ENCODE data around the gene GLS. TPM values are rescaled to one million over a fixed set of nuclear protein-coding genes. Genes with fewer than 3 reads are reported as not detected.

The GLS gene
- total RNA-seq, 4 donors from 2014 or later = 60.6 to 128 (median 75.7) TPM

GRCh38 chr2:190981733-190982132 lies 101.1 kb downstream of the GLS start:
- no peak overlapping the region for H3K27ac ChIP-seq
- no peak overlapping the region for H3K4me3 ChIP-seq
- H3K9me3 ChIP-seq = no peaks in the 10 kb centered on the region
- no peak for TF ChIP-seq POLR2A (IDR thresholded peaks at IDR 0.05)
- no peak for TF ChIP-seq POLR2AphosphoS5 (IDR thresholded peaks at IDR 0.05)
- TF ChIP-seq EP300 (IDR thresholded peaks at IDR 0.05) = no peak
- TF ChIP-seq, protein P1, sequence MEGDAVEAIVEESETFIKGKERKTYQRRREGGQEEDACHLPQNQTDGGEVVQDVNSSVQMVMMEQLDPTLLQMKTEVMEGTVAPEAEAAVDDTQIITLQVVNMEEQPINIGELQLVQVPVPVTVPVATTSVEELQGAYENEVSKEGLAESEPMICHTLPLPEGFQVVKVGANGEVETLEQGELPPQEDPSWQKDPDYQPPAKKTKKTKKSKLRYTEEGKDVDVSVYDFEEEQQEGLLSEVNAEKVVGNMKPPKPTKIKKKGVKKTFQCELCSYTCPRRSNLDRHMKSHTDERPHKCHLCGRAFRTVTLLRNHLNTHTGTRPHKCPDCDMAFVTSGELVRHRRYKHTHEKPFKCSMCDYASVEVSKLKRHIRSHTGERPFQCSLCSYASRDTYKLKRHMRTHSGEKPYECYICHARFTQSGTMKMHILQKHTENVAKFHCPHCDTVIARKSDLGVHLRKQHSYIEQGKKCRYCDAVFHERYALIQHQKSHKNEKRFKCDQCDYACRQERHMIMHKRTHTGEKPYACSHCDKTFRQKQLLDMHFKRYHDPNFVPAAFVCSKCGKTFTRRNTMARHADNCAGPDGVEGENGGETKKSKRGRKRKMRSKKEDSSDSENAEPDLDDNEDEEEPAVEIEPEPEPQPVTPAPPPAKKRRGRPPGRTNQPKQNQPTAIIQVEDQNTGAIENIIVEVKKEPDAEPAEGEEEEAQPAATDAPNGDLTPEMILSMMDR (IDR thresholded peaks at IDR 0.05) = no peak
- WGBS = 87% methylated on average over 1 of the region's 1 CpG
- DNase-seq (ENCODE audit: low spot score in 2 of 2) = no peak
- no peaks in the 10 kb centered on the region for H3K4me1 ChIP-seq
- H3K27me3 ChIP-seq = no peaks in the 10 kb centered on the region
- peaks cover 97% of the 10 kb centered on the region for H3K36me3 ChIP-seq

- DNase-seq (ENCODE audit: low spot score in 2 of 2) = no peak
- TF ChIP-seq, protein P1 (IDR thresholded peaks at IDR 0.05) = no peak
- no peak for TF ChIP-seq POLR2A (IDR thresholded peaks at IDR 0.05)
- no peak for TF ChIP-seq EP300 (IDR thresholded peaks at IDR 0.05)
- TF ChIP-seq POLR2AphosphoS5 (IDR thresholded peaks at IDR 0.05) = no peak
- H3K36me3 ChIP-seq = peaks cover 97% of the 10 kb centered on the region
- no peak overlapping the region for H3K27ac ChIP-seq
- no peaks in the 10 kb centered on the region for H3K4me1 ChIP-seq
- H3K27me3 ChIP-seq = no peaks in the 10 kb centered on the region
- 88% methylated on average over 8 of the region's 8 CpGs for whole genome bisulfite sequencing
- no peak overlapping the region for H3K4me3 ChIP-seq
- no peaks in the 10 kb centered on the region for H3K9me3 ChIP-seq
These were observed 101.8 kb downstream of the GLS start for GRCh38 chr2:190982262-190983034.

DNA sequence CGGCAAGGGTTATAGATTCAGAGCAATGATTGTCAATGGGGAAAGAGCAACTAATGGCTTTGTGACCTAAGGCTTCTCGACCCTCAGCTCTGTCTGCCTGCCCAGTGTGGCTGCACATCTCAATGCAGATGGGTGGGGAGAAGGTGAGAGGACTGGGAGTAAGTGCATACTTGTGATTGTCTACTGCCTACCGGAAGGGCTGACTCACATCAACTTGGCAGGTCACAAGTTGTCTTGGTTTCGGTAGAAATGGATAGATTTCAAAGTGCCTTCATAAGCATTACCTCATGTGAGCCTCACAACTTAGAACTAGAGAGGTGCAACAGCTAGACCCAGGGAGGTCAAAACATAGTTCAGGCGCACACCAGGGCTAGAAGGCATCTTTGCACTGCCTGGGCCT lies 104.0 kb downstream of the GLS start:
- H3K27me3 ChIP-seq = no peaks in the 10 kb centered on the region
- no peak overlapping the region for H3K4me3 ChIP-seq
- H3K9me3 ChIP-seq = no peaks in the 10 kb centered on the region
- DNase-seq (ENCODE audit: low spot score in 2 of 2) = no peak
- TF ChIP-seq EP300 (IDR thresholded peaks at IDR 0.05) (no peak), POLR2AphosphoS5 (IDR thresholded peaks at IDR 0.05) (no peak), POLR2A (IDR thresholded peaks at IDR 0.05) (no peak)
- TF ChIP-seq, protein P1 (IDR thresholded peaks at IDR 0.05) = no peak
- peaks cover 100% of the 10 kb centered on the region for H3K36me3 ChIP-seq
- no peaks in the 10 kb centered on the region for H3K4me1 ChIP-seq
- no peak overlapping the region for H3K27ac ChIP-seq
- 81% methylated on average over 5 of the region's 5 CpGs for WGBS

- Histone ChIP-seq H3K9me3 (no peaks in the 10 kb centered on the region), H3K4me1 (no peaks in the 10 kb centered on the region), H3K4me3 (no peak overlapping the region), H3K36me3 (peaks cover 100% of the 10 kb centered on the region), H3K27ac (no peak overlapping the region), H3K27me3 (no peaks in the 10 kb centered on the region)
- TF ChIP-seq, protein P1 (IDR thresholded peaks at IDR 0.05) = no peak
- no peak for TF ChIP-seq EP300 (IDR thresholded peaks at IDR 0.05)
- TF ChIP-seq POLR2AphosphoS5 (IDR thresholded peaks at IDR 0.05) = no peak
- no peak for TF ChIP-seq POLR2A (IDR thresholded peaks at IDR 0.05)
- no peak for DNase-seq (ENCODE audit: low spot score in 2 of 2)
- WGBS = 84% methylated on average over 13 of the region's 13 CpGs
These were observed 105.8 kb downstream of the GLS start for GRCh38 chr2:190986221-190986953.

- Histone ChIP-seq H3K4me1 (no peaks in the 10 kb centered on the region), H3K36me3 (peaks cover 100% of the 10 kb centered on the region), H3K4me3 (no peak overlapping the region), H3K9me3 (no peaks in the 10 kb centered on the region), H3K27me3 (no peaks in the 10 kb centered on the region), H3K27ac (no peak overlapping the region)
- TF ChIP-seq EP300 (IDR thresholded peaks at IDR 0.05) (no peak), POLR2AphosphoS5 (IDR thresholded peaks at IDR 0.05) (no peak), POLR2A (IDR thresholded peaks at IDR 0.05) (no peak)
- TF ChIP-seq, protein P1 (IDR thresholded peaks at IDR 0.05) = no peak
- no peak for DNase-seq (ENCODE audit: low spot score in 2 of 2)
- 100% methylated on average over 1 of the region's 1 CpG for WGBS
These were observed 106.5 kb downstream of the GLS start for GRCh38 chr2:190987116-190987515.
